Neural progenitor cell (in vitro differentiated cells): ENCODE data around the gene QDPR. TPM values are rescaled to one million over a fixed set of nuclear protein-coding genes. Genes with fewer than 3 reads are reported as not detected.

ENCODE experiments used
- DNase-seq: peaks from one replicate; pipeline ENCODE4 v3.0.0-alpha.2; 2016; ENCODE audit warnings: low spot score
- H2AFZ ChIP-seq: fragments of 200-600 bp; sonication (generic); replicated peaks from 2 replicates; pipeline ENCODE4 v1.6.1; 2016; ENCODE audit warnings: antibody characterized with exemption
- H3F3A ChIP-seq: fragments of 200-600 bp; sonication (generic); 2 replicates; pipeline ENCODE4 v1.6.1; 2016; ENCODE audit warnings: antibody characterized with exemption, low read depth
- H3K27ac ChIP-seq: fragments of 200-600 bp; sonication (generic); 2 replicates; pipeline ENCODE4 v1.5.1; 2016; ENCODE audit warnings: mild to moderate bottlenecking
- H3K27me3 ChIP-seq: fragments of 200-600 bp; sonication (generic); 2 replicates; pipeline ENCODE4 v1.6.1; 2016; ENCODE audit warnings: mild to moderate bottlenecking, moderate library complexity
- H3K36me3 ChIP-seq: fragments of 200-600 bp; sonication (generic); 2 replicates; pipeline ENCODE4 v1.5.1; 2016
- H3K4me1 ChIP-seq: fragments of 200-600 bp; sonication (generic); 2 replicates; pipeline ENCODE4 v1.6.1; 2016; ENCODE audit warnings: mixed run types
- H3K4me2 ChIP-seq: fragments of 200-600 bp; sonication (generic); 2 replicates; pipeline ENCODE4 v1.6.1; 2016
- H3K4me3 ChIP-seq: fragments of 200-600 bp; sonication (generic); 2 replicates; pipeline ENCODE4 v1.5.1; 2016
- H3K79me2 ChIP-seq: fragments of 200-600 bp; sonication (generic); 2 replicates; pipeline ENCODE4 v1.6.1; 2016; ENCODE audit warnings: low read depth
- H3K9ac ChIP-seq: fragments of 200-600 bp; sonication (generic); 2 replicates; pipeline ENCODE4 v1.6.1; 2016
- H3K9me3 ChIP-seq: fragments of 200-600 bp; sonication (generic); 2 replicates; pipeline ENCODE4 v1.5.1; 2016; ENCODE audit warnings: low read depth
- H4K20me1 ChIP-seq: fragments of 200-600 bp; sonication (generic); 2 replicates; pipeline ENCODE4 v1.6.1; 2016; ENCODE audit warnings: low read depth
- H3K27ac Mint-ChIP-seq: 3 replicates; pipeline ENCODE4 v1.8.0; 2021; ENCODE audit warnings: mixed read lengths
- H3K27me3 Mint-ChIP-seq: 2 replicates; pipeline ENCODE4 v1.8.0; 2022; ENCODE audit warnings: low read depth, mild to moderate bottlenecking, inconsistent platforms, moderate library complexity, mixed read lengths; ENCODE audit not compliant: insufficient read depth
- H3K36me3 Mint-ChIP-seq: 3 replicates; pipeline ENCODE4 v1.8.0; 2021; ENCODE audit warnings: mixed read lengths
- H3K4me1 Mint-ChIP-seq: 3 replicates; pipeline ENCODE4 v1.8.0; 2021; ENCODE audit warnings: mixed read lengths
- H3K4me3 Mint-ChIP-seq: 3 replicates; pipeline ENCODE4 v1.8.0; 2021; ENCODE audit warnings: mild to moderate bottlenecking, moderate library complexity, mixed read lengths
- H3K9me3 Mint-ChIP-seq: 3 replicates; pipeline ENCODE4 v1.8.0; 2020; ENCODE audit warnings: mixed read lengths
- CTCF ChIP-seq: fragments of 200-600 bp; sonication (generic); IDR thresholded peaks from 2 replicates; pipeline ENCODE4 v1.5.1; 2017; ENCODE audit warnings: antibody characterized with exemption, mild to moderate bottlenecking
- EZH2 ChIP-seq: fragments of 200-600 bp; sonication (generic); IDR thresholded peaks from 2 replicates; pipeline ENCODE4 v1.6.1; 2017; ENCODE audit warnings: antibody characterized with exemption, mild to moderate bottlenecking, moderate library complexity
- EZH2phosphoT487 ChIP-seq: fragments of 200-600 bp; sonication (generic); IDR thresholded peaks from 2 replicates; pipeline ENCODE4 v1.6.1; 2017; ENCODE audit warnings: antibody characterized with exemption
- total RNA-seq: library from RNA; depleted of rRNA; stranded (reverse); fragments of >200 nt; gene quantifications from 2 replicates; pipeline ENCODE4 v1.2.3, GENCODE V29; 2015; ENCODE audit warnings: low replicate concordance

Gene QDPR
- total RNA-seq, result 22.4 and 44.1 TPM in 2 replicates

GRCh38 chr4:17511950-17512795 is at the start of gene QDPR:
QDPR (minus strand) TSS chr4:17512090; CDS start chr4:17512054, 36 bp downstream.
- Histone ChIP-seq H4K20me1 (peaks cover 10% of the 10 kb centered on the region), H3K9me3 (no peaks in the 10 kb centered on the region), H3K4me2 (peak within 1 kb of the TSS; percentile 85), H3K27ac (no peak within 1 kb of the TSS), H3K79me2 (peaks cover 4% of the 10 kb centered on the region), H3K4me1 (peaks cover 9% of the 10 kb centered on the region), H3K9ac (no peak within 1 kb of the TSS), H2AFZ (peak within 1 kb of the TSS; percentile 99), H3K36me3 (no peaks in the 10 kb centered on the region), H3F3A (peaks cover 8% of the 10 kb centered on the region), H3K4me3 (peak within 1 kb of the TSS; percentile 76), H3K27me3 (peaks cover 32% of the 10 kb centered on the region)
- peak; percentile 94 for DNase-seq
- TF ChIP-seq EZH2 (no peak), CTCF (peak; percentile 40)
- Mint-ChIP-seq H3K9me3 (no peaks in the 10 kb centered on the region), H3K4me1 (peaks cover 18% of the 10 kb centered on the region), H3K27ac (no peak within 1 kb of the TSS), H3K4me3 (peak within 1 kb of the TSS; percentile 94), H3K36me3 (no peaks in the 10 kb centered on the region), H3K27me3 (peaks cover 6% of the 10 kb centered on the region)

GRCh38 chr4:17561195-17561909 is 49.5 kb upstream of the QDPR start:
- no peaks in the 10 kb centered on the region for H3K36me3 Mint-ChIP-seq
- H3K4me1 ChIP-seq, result no peaks in the 10 kb centered on the region
- TF ChIP-seq EZH2, result no peak
- TF ChIP-seq CTCF, result no peak
- no peak for TF ChIP-seq EZH2phosphoT487

GRCh38 chr4:17560065-17560673 is 48.3 kb upstream of the QDPR start:
- Mint-ChIP-seq H3K27ac (no peak overlapping the region), H3K36me3 (no peaks in the 10 kb centered on the region), H3K9me3 (no peaks in the 10 kb centered on the region), H3K27me3 (no peaks in the 10 kb centered on the region), H3K4me3 (no peak overlapping the region), H3K4me1 (no peaks in the 10 kb centered on the region)
- H3K9ac ChIP-seq, result no peak overlapping the region
- H3K4me1 ChIP-seq, result no peaks in the 10 kb centered on the region
- H3K9me3 ChIP-seq, result no peaks in the 10 kb centered on the region
- no peak for DNase-seq
- H3K4me3 ChIP-seq, result no peak overlapping the region
- H3F3A ChIP-seq, result no peaks in the 10 kb centered on the region
- no peaks in the 10 kb centered on the region for H3K36me3 ChIP-seq
- no peak overlapping the region for H2AFZ ChIP-seq
- H3K27me3 ChIP-seq, result no peaks in the 10 kb centered on the region
- no peak for TF ChIP-seq EZH2phosphoT487
- TF ChIP-seq CTCF, result no peak
- TF ChIP-seq EZH2, result no peak
- no peak overlapping the region for H3K27ac ChIP-seq
- H4K20me1 ChIP-seq, result no peaks in the 10 kb centered on the region
- H3K4me2 ChIP-seq, result no peak overlapping the region
- H3K79me2 ChIP-seq, result no peaks in the 10 kb centered on the region

More at GRCh38 chr4:17561195-17561909, 49.5 kb upstream of the QDPR start:
- Histone ChIP-seq H3K27me3 (no peaks in the 10 kb centered on the region), H3K9ac (no peak overlapping the region), H3K9me3 (no peaks in the 10 kb centered on the region), H4K20me1 (no peaks in the 10 kb centered on the region), H3K27ac (no peak overlapping the region), H3K4me3 (no peak overlapping the region), H3F3A (no peaks in the 10 kb centered on the region), H2AFZ (no peak overlapping the region), H3K4me2 (no peak overlapping the region), H3K79me2 (no peaks in the 10 kb centered on the region), H3K36me3 (no peaks in the 10 kb centered on the region)
- Mint-ChIP-seq H3K9me3 (no peaks in the 10 kb centered on the region), H3K4me3 (no peak overlapping the region), H3K27ac (no peak overlapping the region), H3K4me1 (no peaks in the 10 kb centered on the region), H3K27me3 (peaks cover 3% of the 10 kb centered on the region)
- no peak for DNase-seq
